Activated CD4-positive, alpha-beta T cell treated with anti-CD3 and anti-CD28 coated beads, Interleukin-2, amount 10 ng/mL, durations not matched to agents 24 days and 14 days (primary cell): ENCODE results near the gene ZNF277. TPM values are rescaled to one million over a fixed set of nuclear protein-coding genes. Genes with fewer than 3 reads are reported as not detected.

Source experiments
- DNase-seq: peaks from one replicate; pipeline ENCODE4 v3.0.0; 2022
- H3K27ac Mint-ChIP-seq: one replicate; pipeline ENCODE4 v1.8.0; 2022; ENCODE audit warnings: mild to moderate bottlenecking, mixed read lengths
- H3K27me3 Mint-ChIP-seq: one replicate; pipeline ENCODE4 v1.8.0; 2022; ENCODE audit warnings: mixed read lengths
- H3K36me3 Mint-ChIP-seq: one replicate; pipeline ENCODE4 v1.8.0; 2022; ENCODE audit warnings: low read depth, mild to moderate bottlenecking, mixed read lengths
- H3K4me1 Mint-ChIP-seq: one replicate; pipeline ENCODE4 v1.8.0; 2021; ENCODE audit warnings: mixed read lengths
- H3K4me3 Mint-ChIP-seq: one replicate; pipeline ENCODE4 v1.8.0; 2022; ENCODE audit warnings: mild to moderate bottlenecking, moderate library complexity, mixed read lengths
- H3K9me3 Mint-ChIP-seq: one replicate; pipeline ENCODE4 v1.8.0; 2021; ENCODE audit warnings: mixed read lengths
- intact Hi-C: fragments of 100-400 bp; cut with micrococcal nuclease; formaldehyde crosslinking; loops from one replicate; pipeline ENCODE4 v1.15.1; 2023
- total RNA-seq: library from RNA; stranded (reverse); gene quantifications from 2 replicates; pipeline ENCODE4 v1.2.3, GENCODE V29; 2022

ZNF277 gene
- total RNA-seq, 1 donor from 2014 or later: 13.7 TPM

- Mint-ChIP-seq H3K27ac (no peak overlapping the region), H3K4me1 (no peaks in the 10 kb centered on the region), H3K9me3 (no peaks in the 10 kb centered on the region), H3K4me3 (no peak overlapping the region), H3K36me3 (no peaks in the 10 kb centered on the region), H3K27me3 (no peaks in the 10 kb centered on the region)
- intact Hi-C loops: no loop called here
- no peak for DNase-seq
These were observed 55.5 kb downstream of the ZNF277 start for GRCh38 chr7:112262036-112262435.

- no peaks in the 10 kb centered on the region for H3K27me3 Mint-ChIP-seq
- DNase-seq: no peak
- no peak overlapping the region for H3K4me3 Mint-ChIP-seq
- no peaks in the 10 kb centered on the region for H3K9me3 Mint-ChIP-seq
- no peaks in the 10 kb centered on the region for H3K4me1 Mint-ChIP-seq
- H3K27ac Mint-ChIP-seq: no peak overlapping the region
- H3K36me3 Mint-ChIP-seq: no peaks in the 10 kb centered on the region
- intact Hi-C loops: no loop called here
These were observed 56.5 kb downstream of the ZNF277 start for GRCh38 chr7:112262855-112263487.

GRCh38 chr7:112263519-112263918, 57.0 kb downstream of the ZNF277 start:
- intact Hi-C loops: no loop called here
- H3K9me3 Mint-ChIP-seq: no peaks in the 10 kb centered on the region
- H3K4me1 Mint-ChIP-seq: no peaks in the 10 kb centered on the region
- DNase-seq: no peak
- no peaks in the 10 kb centered on the region for H3K36me3 Mint-ChIP-seq
- H3K27me3 Mint-ChIP-seq: no peaks in the 10 kb centered on the region
- H3K4me3 Mint-ChIP-seq: no peak overlapping the region
- no peak overlapping the region for H3K27ac Mint-ChIP-seq

- DNase-seq: no peak
- intact Hi-C loops: no loop called here
- Mint-ChIP-seq H3K36me3 (no peaks in the 10 kb centered on the region), H3K27ac (no peak overlapping the region), H3K27me3 (no peaks in the 10 kb centered on the region), H3K4me1 (no peaks in the 10 kb centered on the region), H3K4me3 (no peak overlapping the region), H3K9me3 (no peaks in the 10 kb centered on the region)
These were observed 59.6 kb downstream of the ZNF277 start for GRCh38 chr7:112266141-112266540.

GRCh38 chr7:112266595-112267270, 60.2 kb downstream of the ZNF277 start:
- intact Hi-C loops: no loop called here
- H3K4me3 Mint-ChIP-seq: no peak overlapping the region

GRCh38 chr7:112267944-112268691, 61.6 kb downstream of the ZNF277 start:
- H3K4me3 Mint-ChIP-seq: no peak overlapping the region

More at GRCh38 chr7:112266595-112267270, 60.2 kb downstream of the ZNF277 start:
- H3K36me3 Mint-ChIP-seq: no peaks in the 10 kb centered on the region
- no peak overlapping the region for H3K27ac Mint-ChIP-seq
- no peak for DNase-seq
- no peaks in the 10 kb centered on the region for H3K9me3 Mint-ChIP-seq
- H3K27me3 Mint-ChIP-seq: no peaks in the 10 kb centered on the region
- no peaks in the 10 kb centered on the region for H3K4me1 Mint-ChIP-seq

GRCh38 chr7:112271162-112271561, 64.7 kb downstream of the ZNF277 start:
- DNase-seq: no peak
- Mint-ChIP-seq H3K4me3 (no peak overlapping the region), H3K4me1 (peaks cover 4% of the 10 kb centered on the region), H3K27me3 (no peaks in the 10 kb centered on the region), H3K36me3 (no peaks in the 10 kb centered on the region), H3K27ac (no peak overlapping the region), H3K9me3 (no peaks in the 10 kb centered on the region)
- intact Hi-C loops: no loop called here

More at GRCh38 chr7:112267944-112268691, 61.6 kb downstream of the ZNF277 start:
- H3K4me1 Mint-ChIP-seq: peaks cover 2% of the 10 kb centered on the region
- no peak overlapping the region for H3K27ac Mint-ChIP-seq
- no peaks in the 10 kb centered on the region for H3K9me3 Mint-ChIP-seq
- intact Hi-C loops: no loop called here
- DNase-seq: no peak
- H3K36me3 Mint-ChIP-seq: no peaks in the 10 kb centered on the region
- H3K27me3 Mint-ChIP-seq: no peaks in the 10 kb centered on the region

- peaks cover 4% of the 10 kb centered on the region for H3K4me1 Mint-ChIP-seq
- DNase-seq: no peak
- no peak overlapping the region for H3K4me3 Mint-ChIP-seq
- no peaks in the 10 kb centered on the region for H3K9me3 Mint-ChIP-seq
- no peaks in the 10 kb centered on the region for H3K27me3 Mint-ChIP-seq
- H3K27ac Mint-ChIP-seq: no peak overlapping the region
- H3K36me3 Mint-ChIP-seq: no peaks in the 10 kb centered on the region
- intact Hi-C loops: no loop called here
These were observed 66.5 kb downstream of the ZNF277 start for GRCh38 chr7:112272921-112273561.

- no peaks in the 10 kb centered on the region for H3K36me3 Mint-ChIP-seq
- H3K4me3 Mint-ChIP-seq: no peak overlapping the region
- no peak for DNase-seq
- intact Hi-C loops: no loop called here
- H3K27ac Mint-ChIP-seq: no peak overlapping the region
- H3K9me3 Mint-ChIP-seq: no peaks in the 10 kb centered on the region
- H3K27me3 Mint-ChIP-seq: no peaks in the 10 kb centered on the region
- no peaks in the 10 kb centered on the region for H3K4me1 Mint-ChIP-seq
These were observed 72.5 kb downstream of the ZNF277 start for GRCh38 chr7:112279042-112279441.

GRCh38 chr7:112280267-112280666, 73.8 kb downstream of the ZNF277 start:
- no peak for DNase-seq
- H3K27ac Mint-ChIP-seq: no peak overlapping the region
- H3K36me3 Mint-ChIP-seq: no peaks in the 10 kb centered on the region
- no peaks in the 10 kb centered on the region for H3K27me3 Mint-ChIP-seq
- intact Hi-C loops: no loop called here
- H3K4me3 Mint-ChIP-seq: no peak overlapping the region
- H3K4me1 Mint-ChIP-seq: no peaks in the 10 kb centered on the region
- no peaks in the 10 kb centered on the region for H3K9me3 Mint-ChIP-seq

- Mint-ChIP-seq H3K9me3 (no peaks in the 10 kb centered on the region), H3K36me3 (peaks cover 5% of the 10 kb centered on the region)
- no peak for DNase-seq
These were observed 76.1 kb downstream of the ZNF277 start for GRCh38 chr7:112282476-112283188.

GRCh38 chr7:112283382-112283910, 77.0 kb downstream of the ZNF277 start:
- Mint-ChIP-seq H3K9me3 (no peaks in the 10 kb centered on the region), H3K27ac (no peak overlapping the region), H3K4me3 (no peak overlapping the region), H3K36me3 (peaks cover 5% of the 10 kb centered on the region), H3K27me3 (no peaks in the 10 kb centered on the region), H3K4me1 (peaks cover 9% of the 10 kb centered on the region)
- intact Hi-C loops: no loop called here
- DNase-seq: no peak

More at GRCh38 chr7:112282476-112283188, 76.1 kb downstream of the ZNF277 start:
- Mint-ChIP-seq H3K4me3 (no peak overlapping the region), H3K27me3 (no peaks in the 10 kb centered on the region), H3K27ac (no peak overlapping the region), H3K4me1 (peaks cover 9% of the 10 kb centered on the region)
- intact Hi-C loops: no loop called here
